ENCODE measurements around the gene POU2F1. TPM values are rescaled to one million over a fixed set of nuclear protein-coding genes. Genes with fewer than 3 reads are reported as not detected.

POU2F1 gene
- polyA plus RNA-seq, 2 of the 4 experiments (the other 2 are of a cell fraction): 2.9 to 9.4 TPM

DNA sequence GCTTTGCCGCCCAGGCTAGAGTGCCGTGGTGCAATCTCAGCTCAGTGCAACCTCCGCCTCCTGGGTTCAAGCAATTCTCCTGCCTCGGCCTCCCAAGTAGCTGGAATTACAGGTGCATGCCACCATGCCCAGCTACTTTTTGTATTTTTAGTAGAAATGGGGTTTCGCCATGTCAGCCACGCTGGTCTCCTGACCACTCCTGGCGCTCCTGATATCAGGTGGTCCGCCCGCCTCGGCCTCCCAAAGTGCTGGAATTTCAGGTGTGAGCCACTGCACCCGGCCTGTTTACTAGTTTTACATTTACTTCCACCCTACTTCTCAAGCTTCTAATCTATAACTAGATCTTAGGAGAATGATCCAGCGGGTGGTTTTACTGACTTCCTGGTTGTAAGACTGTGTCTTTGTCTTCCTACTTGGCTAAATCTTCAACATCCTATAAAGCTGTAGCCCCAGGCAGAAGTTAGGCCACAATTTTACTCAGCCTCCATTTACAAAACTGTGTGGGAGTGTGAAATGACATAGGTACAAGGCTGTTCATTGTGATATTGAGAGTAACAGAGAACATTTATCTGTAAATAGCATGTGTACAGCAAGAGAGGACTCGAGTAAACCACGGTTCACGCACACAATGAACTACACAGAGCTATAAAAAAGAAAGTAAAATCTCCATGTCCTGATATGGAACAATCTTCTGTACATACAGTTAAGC is 9.6 kb upstream of the POU2F1 start:
- CTCF ChIA-PET: interaction anchor here (0.6 to 2.9 kb wide), 5 partner anchors 8 to 230 kb away, joined by 3 to 17 read pairs (median 5); partner anchors contain the start of gene POU2F1
- Histone ChIP-seq H3K4me1 (no peaks in the 10 kb centered on the region), H3K27ac (no peak overlapping the region), H3K4me2 (no peak overlapping the region), H3K4me3 (no peak overlapping the region), H3K9me3 (0 out of 3 replicates have a peak, but pooled peaks cover 6% of the 10 kb centered on the region)
- no peak for DNase-seq (ENCODE audit: low read depth in 1 of 2, low spot score in 1 of 2)
- 84% methylated on average over 15 of the region's 15 CpGs for WGBS (ENCODE audit: missing lambda C conversion rate)
- POLR2A ChIA-PET: interaction anchor here (1.3 kb wide), 1 partner anchor 9 kb away, joined by 6 read pairs; the partner anchor contains the start of gene POU2F1
- no peak for ATAC-seq
- FAIRE-seq: no peak
- TF ChIP-seq FOSL2 (IDR thresholded peaks at IDR 0.05): no peak
- no peak for TF ChIP-seq FOSL2 (CRISPR knock-in tag; IDR thresholded peaks at IDR 0.05)
- no peak for TF ChIP-seq SMC3 (IDR thresholded peaks at IDR 0.05)
- TF ChIP-seq, protein P1, sequence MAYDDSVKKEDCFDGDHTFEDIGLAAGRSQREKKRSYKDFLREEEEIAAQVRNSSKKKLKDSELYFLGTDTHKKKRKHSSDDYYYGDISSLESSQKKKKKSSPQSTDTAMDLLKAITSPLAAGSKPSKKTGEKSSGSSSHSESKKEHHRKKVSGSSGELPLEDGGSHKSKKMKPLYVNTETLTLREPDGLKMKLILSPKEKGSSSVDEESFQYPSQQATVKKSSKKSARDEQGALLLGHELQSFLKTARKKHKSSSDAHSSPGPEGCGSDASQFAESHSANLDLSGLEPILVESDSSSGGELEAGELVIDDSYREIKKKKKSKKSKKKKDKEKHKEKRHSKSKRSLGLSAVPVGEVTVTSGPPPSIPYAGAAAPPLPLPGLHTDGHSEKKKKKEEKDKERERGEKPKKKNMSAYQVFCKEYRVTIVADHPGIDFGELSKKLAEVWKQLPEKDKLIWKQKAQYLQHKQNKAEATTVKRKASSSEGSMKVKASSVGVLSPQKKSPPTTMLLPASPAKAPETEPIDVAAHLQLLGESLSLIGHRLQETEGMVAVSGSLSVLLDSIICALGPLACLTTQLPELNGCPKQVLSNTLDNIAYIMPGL (CRISPR knock-in tag; IDR thresholded peaks at IDR 0.05; ENCODE audit: borderline replicate concordance): no peak
- TF ChIP-seq FOSB (CRISPR knock-in tag; IDR thresholded peaks at IDR 0.05): no peak
- TF ChIP-seq, protein P2, sequence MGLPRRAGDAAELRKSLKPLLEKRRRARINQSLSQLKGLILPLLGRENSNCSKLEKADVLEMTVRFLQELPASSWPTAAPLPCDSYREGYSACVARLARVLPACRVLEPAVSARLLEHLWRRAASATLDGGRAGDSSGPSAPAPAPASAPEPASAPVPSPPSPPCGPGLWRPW (IDR thresholded peaks at IDR 0.05): no peak
- no peak for TF ChIP-seq POLR2AphosphoS2 (conservative IDR thresholded peaks at IDR 0.05; ENCODE audit: low read length)
- TF ChIP-seq ZSCAN20 (CRISPR knock-in tag; IDR thresholded peaks at IDR 0.05): no peak
- no peak for TF ChIP-seq HOXB13 (CRISPR knock-in tag; IDR thresholded peaks at IDR 0.05; ENCODE audit: low read depth)
- TF ChIP-seq KDM5A (IDR thresholded peaks at IDR 0.05): no peak
- TF ChIP-seq RAD21 (conservative IDR thresholded peaks at IDR 0.05 in 1 of 2, IDR thresholded peaks at IDR 0.05 in 1 of 2): no peak
- TF ChIP-seq CBX8 (IDR thresholded peaks at IDR 0.05): no peak
- no peak for TF ChIP-seq GATA3 (IDR thresholded peaks at IDR 0.05; ENCODE audit: borderline replicate concordance)
- no peak for TF ChIP-seq HEYL (CRISPR knock-in tag; IDR thresholded peaks at IDR 0.05)

DNA sequence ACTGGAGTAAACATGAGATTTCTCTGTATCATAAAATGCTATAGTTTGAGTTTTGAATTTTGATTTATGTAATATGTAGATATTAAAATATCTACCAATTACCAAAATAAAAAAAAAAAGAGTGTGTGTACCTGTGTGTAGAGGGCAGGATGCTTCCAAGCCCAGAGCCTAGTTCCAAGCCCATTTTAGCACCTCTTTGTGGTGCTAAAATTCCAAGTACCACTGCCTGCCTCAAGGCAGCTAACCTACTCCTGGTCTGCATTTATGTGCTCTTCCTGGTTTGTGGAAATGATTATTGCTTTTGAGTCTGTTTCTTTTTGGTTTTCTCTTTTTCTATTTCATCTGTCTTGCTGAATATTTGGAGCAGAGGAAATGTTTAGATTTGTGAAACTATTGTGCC is 8.7 kb upstream of the POU2F1 start:
- H3K27ac ChIP-seq: no peak overlapping the region
- H3K4me2 ChIP-seq: no peak overlapping the region
- TF ChIP-seq NPAS2 (CRISPR knock-in tag; IDR thresholded peaks at IDR 0.05; ENCODE audit: borderline replicate concordance): no peak
- FAIRE-seq (no peak), DNase-seq (ENCODE audit: low read depth in 1 of 2, low spot score in 1 of 2) (no peak), ATAC-seq (no peak)
- no peak overlapping the region for H3K4me3 ChIP-seq
- H3K4me1 ChIP-seq: no peaks in the 10 kb centered on the region
- H3K9me3 ChIP-seq: peaks cover 9% of the 10 kb centered on the region; the same call in 1 of the 3 replicates
- ChIA-PET CTCF (interaction anchor here (0.6 to 2.9 kb wide), 3 partner anchors 7 to 229 kb away, joined by 3 to 17 read pairs (median 3); partner anchors contain the start of gene POU2F1), POLR2A (interaction anchor here (1.3 kb wide), 1 partner anchor 8 kb away, joined by 6 read pairs; the partner anchor contains the start of gene POU2F1)

DNA sequence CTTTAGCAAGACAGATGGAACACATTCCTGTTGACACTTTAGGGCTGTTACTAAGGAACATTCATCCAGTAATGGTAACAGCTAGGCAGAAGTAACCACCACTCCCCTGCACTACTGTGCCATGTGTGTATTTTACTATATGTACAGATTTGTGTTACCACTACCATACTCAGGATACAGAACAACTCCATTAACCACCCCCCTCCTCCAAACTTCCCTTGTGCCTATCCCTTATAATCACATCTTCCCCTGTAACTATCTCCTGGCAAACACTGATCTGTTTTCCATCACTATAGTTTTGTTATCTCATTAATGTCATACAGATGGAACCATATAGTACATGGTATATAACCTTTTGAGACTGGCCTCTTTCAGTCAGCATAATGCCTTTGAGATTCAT is 3.9 kb upstream of the POU2F1 start:
- no peak for DNase-seq (ENCODE audit: low read depth in 1 of 2, low spot score in 1 of 2)
- peaks cover 7% of the 10 kb centered on the region; the same call in 2 of the 3 replicates for H3K4me1 ChIP-seq
- H3K27ac ChIP-seq: no peak overlapping the region
- H3K4me3 ChIP-seq: no peak overlapping the region
- H3K4me2 ChIP-seq: no peak overlapping the region
- CTCF ChIA-PET: interaction anchor here (2.5 kb wide), 1 partner anchor 307 kb away, joined by 8 read pairs; no protein-coding TSS in a partner anchor
- peaks cover 4% of the 10 kb centered on the region; the same call in 1 of the 3 replicates for H3K9me3 ChIP-seq
- no peak for TF ChIP-seq RFX5 (IDR thresholded peaks at IDR 0.05)
- TF ChIP-seq ZNF302 (CRISPR knock-in tag; IDR thresholded peaks at IDR 0.05): no peak
- TF ChIP-seq FOSL2 (IDR thresholded peaks at IDR 0.05): no peak
- no peak for TF ChIP-seq FOSL2 (CRISPR knock-in tag; IDR thresholded peaks at IDR 0.05)
- no peak for TF ChIP-seq POLR2AphosphoS2 (conservative IDR thresholded peaks at IDR 0.05; ENCODE audit: low read length)
- no peak for TF ChIP-seq FOXS1 (CRISPR knock-in tag; IDR thresholded peaks at IDR 0.05)
- no peak for TF ChIP-seq KDM5A (IDR thresholded peaks at IDR 0.05)
- TF ChIP-seq CEBPB (IDR thresholded peaks at IDR 0.05): no peak
- TF ChIP-seq PHF8 (IDR thresholded peaks at IDR 0.05; ENCODE audit: borderline replicate concordance, low read depth): no peak
- TF ChIP-seq MAFK (IDR thresholded peaks at IDR 0.05; ENCODE audit: partially characterized antibody): no peak
- TF ChIP-seq RCOR1 (IDR thresholded peaks at IDR 0.05; ENCODE audit: low read depth, low read length): no peak
- TF ChIP-seq, protein P3, sequence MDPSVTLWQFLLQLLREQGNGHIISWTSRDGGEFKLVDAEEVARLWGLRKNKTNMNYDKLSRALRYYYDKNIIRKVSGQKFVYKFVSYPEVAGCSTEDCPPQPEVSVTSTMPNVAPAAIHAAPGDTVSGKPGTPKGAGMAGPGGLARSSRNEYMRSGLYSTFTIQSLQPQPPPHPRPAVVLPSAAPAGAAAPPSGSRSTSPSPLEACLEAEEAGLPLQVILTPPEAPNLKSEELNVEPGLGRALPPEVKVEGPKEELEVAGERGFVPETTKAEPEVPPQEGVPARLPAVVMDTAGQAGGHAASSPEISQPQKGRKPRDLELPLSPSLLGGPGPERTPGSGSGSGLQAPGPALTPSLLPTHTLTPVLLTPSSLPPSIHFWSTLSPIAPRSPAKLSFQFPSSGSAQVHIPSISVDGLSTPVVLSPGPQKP (IDR thresholded peaks at IDR 0.05; ENCODE audit: low read depth, low read length): no peak
- TF ChIP-seq RARB (CRISPR knock-in tag; IDR thresholded peaks at IDR 0.05): no peak
- TF ChIP-seq, protein P4, sequence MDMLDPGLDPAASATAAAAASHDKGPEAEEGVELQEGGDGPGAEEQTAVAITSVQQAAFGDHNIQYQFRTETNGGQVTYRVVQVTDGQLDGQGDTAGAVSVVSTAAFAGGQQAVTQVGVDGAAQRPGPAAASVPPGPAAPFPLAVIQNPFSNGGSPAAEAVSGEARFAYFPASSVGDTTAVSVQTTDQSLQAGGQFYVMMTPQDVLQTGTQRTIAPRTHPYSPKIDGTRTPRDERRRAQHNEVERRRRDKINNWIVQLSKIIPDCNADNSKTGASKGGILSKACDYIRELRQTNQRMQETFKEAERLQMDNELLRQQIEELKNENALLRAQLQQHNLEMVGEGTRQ (IDR thresholded peaks at IDR 0.05): no peak
- TF ChIP-seq HOXB13 (CRISPR knock-in tag; IDR thresholded peaks at IDR 0.05; ENCODE audit: low read depth): no peak
- no peak for TF ChIP-seq ZC3H11A (IDR thresholded peaks at IDR 0.05)
- TF ChIP-seq NR3C1 (IDR thresholded peaks at IDR 0.05): no peak
- TF ChIP-seq MYC (IDR thresholded peaks at IDR 0.05; ENCODE audit: borderline replicate concordance, low read length): no peak
- TF ChIP-seq, protein P2 (IDR thresholded peaks at IDR 0.05): no peak
- ATAC-seq: no peak
- no peak for FAIRE-seq
- POLR2A ChIA-PET: no interaction called here

Measured in A549 (cell line).